Measurements from ENCODE around the gene NUCKS1. TPM values are rescaled to one million over a fixed set of nuclear protein-coding genes. Genes with fewer than 3 reads are reported as not detected.

The NUCKS1 gene
- total RNA-seq, 1 donor from 2014 or later, result 185 TPM

DNA sequence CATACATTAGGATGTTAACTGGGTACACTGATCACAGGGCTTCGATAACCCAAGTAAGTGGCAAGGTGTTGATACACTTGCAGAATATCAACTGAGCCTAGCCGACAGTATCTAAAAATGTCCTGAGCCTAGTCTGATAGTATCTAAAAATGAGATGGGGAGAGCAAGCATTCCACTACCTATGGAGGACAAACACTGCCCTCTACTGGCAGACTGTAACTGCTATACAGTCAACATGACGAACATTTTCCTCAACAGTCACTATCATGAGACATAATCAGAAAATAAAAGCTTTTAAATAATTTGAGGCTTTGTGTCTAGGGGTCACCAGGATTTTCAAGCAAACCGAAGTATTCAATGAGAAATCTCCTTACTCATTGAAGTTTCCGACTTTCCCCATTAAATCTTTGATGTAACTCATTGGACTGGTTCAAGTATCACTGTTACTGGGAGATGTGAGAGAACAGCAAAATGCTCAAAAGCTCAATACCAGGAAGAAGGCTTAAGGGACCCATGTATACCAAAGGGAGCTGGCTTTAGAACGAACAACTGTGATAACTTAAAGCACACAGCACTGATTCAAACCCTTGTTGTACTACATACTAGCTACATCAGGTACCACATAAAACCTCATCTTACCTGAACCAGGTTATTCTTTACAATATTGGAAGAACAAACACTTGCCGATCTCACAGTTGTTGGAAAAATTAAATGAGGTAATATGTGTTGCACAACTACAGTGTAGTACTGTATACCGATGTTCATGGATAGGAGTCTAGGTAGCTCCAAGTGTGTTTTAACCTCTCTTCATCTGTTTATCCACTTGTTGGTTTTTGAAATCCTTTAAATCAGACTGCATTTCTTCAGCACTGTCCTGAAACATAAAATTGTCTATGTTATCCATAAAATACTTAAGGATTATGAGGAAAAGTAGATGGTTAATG, 38.6 kb downstream of the NUCKS1 start:
- no peak for DNase-seq (ENCODE audit: missing footprints)
- ATAC-seq, result peak; percentile 83
- intact Hi-C loops (cut with DNase I), result loop anchor here (1.0 to 5.0 kb wide), 3 partner anchors 53 to 183 kb away; no protein-coding TSS in a partner anchor

DNA sequence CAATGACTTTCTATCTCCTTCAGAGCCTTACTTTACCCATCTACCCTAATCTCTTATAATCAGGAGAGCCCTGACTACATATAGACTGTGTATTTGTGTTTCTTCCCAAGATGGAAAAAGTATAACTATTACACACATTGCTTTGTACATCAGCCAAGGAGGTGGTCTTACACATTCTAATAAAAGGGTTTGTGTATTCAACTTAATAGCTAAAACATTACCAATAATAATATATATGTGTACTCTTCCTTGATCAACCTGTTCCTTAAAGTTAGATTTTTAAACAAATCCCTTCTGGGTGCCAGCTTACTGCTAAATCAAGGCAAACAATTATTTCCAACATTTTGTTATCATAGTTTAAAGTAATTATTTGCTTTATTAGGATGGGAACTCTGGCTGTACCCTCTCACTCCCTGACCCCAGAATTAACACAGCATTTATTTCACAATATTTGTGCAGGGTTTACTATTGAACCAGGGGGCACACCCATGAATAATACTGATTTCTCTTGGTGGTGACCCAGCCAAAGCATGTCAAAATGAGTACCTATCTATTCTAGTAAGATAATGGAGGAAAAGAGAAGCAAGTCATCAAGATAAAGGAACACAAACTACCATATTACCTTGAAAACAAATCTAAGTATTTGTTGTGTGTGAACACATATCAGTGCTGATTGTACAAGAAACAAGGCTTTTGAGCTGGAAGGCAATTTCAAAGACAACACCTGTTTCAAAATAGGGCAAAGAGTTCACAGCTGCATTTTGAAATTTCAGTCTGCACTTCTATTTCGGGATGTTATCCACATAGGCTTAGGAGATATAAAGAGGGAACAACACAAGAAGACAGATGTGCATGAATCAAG, 39.5 kb downstream of the NUCKS1 start:
- ATAC-seq, result no peak
- DNase-seq (ENCODE audit: missing footprints), result no peak
- intact Hi-C loops (cut with DNase I), result loop anchor here (1.0 to 5.0 kb wide), 3 partner anchors 52 to 182 kb away; no protein-coding TSS in a partner anchor

DNA sequence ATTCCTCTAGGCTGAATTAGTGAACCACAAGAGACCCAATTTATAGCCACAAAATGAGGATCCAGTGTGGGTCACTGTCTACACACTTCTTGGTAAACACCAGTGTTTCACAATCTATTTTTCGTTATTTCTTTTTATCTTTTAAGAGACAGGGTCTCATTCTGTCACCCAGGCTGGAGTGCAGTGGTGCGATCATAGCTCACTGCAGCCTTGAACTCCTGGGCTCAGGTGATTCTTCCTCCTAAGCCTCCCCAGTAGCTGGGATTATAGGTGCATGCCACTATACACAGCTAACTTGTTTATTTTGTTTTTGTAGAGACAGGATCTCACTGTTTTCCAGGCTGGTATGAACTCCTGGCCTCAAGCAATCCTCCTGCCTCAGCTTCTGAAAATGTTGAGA, 40.3 kb downstream of the NUCKS1 start:
- DNase-seq (ENCODE audit: missing footprints) (no peak), ATAC-seq (no peak)
- intact Hi-C loops (cut with DNase I), result loop anchor here (2.0 to 5.0 kb wide), 2 partner anchors 117 to 181 kb away; no protein-coding TSS in a partner anchor

DNA sequence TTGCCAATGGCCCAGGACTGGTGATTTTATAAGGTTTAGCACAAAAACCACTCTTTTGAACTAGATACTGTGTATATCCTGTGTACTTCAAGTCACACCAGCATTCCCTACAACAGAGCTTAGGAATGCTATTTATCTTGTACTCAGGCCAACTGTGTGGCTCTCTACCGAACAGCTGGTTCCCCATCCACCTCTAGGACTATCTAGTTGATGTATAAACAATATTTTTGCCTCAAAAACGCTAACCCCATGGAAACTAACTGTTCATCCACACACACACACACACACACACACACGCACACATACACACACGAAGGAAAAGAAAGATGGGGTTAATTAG, 41.0 kb downstream of the NUCKS1 start:
- ATAC-seq (peak; percentile 40), DNase-seq (ENCODE audit: missing footprints) (no peak)
- intact Hi-C loops (cut with DNase I), result no loop called here

DNA sequence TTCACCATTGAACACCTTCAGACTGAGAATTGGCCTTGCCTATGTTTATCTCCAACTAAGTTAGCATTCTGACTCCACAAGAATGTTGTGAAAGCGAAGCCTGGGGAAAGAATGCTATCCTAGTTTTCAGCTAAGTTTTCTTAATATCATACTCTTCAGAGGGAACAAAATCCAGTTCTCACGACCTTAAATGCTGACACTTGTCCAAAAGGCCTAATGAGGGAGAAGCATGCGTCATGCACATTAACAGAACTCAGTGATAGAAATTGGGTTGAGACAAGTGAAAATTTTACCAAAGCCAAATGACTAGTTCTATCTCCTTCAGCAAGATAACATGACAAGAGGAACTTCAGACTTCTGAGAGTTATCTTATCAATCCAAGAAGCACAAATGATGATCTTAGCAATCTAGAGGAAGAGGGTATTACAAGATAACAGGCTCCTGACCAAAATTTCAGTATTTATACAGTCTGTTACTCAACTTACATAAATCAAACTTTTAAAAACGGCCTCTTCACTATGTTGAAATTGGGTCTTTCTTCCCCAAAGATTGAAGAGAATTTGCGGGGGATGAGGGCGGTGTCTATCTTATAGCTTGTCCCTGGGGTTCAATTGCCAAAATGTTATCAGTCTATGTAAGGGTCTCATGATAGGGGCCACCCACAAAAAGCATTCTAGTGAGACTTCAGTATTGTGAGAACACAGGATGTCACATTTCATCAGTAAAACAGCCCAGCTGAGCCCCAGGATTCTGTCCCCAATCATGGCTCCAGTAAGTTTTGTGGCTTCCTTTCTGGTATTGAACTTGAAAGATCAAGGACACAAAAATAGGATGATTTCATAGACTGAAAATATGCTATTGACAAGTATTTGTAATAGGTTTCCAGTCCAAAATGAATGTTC, 43.1 kb downstream of the NUCKS1 start:
- ATAC-seq, result peak; percentile 39

DNA sequence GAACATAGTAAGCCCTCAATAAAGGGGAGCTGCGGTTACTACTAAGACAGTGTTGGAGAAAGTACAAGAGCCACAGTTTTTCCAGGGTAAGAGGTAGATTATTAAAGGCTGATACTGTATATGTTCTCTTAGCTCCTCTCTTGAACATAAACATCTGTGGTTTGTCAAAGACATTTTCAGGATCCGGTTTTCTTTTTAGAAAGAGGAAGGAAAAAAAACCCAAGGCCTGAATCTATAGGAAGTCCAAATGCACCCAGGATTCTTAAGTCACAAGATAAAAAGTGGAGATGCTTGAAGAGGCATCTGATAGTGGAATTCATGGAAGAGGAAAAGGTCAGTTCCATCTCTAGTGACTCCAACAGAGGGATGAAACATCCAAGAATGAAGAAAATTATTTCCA, 45.1 kb downstream of the NUCKS1 start:
- DNase-seq (ENCODE audit: missing footprints), result no peak
- ATAC-seq, result no peak
- intact Hi-C loops (cut with DNase I), result no loop called here

More for the DNA sequence above, 43.1 kb downstream of the NUCKS1 start:
- no peak for DNase-seq (ENCODE audit: missing footprints)
- intact Hi-C loops (cut with DNase I), result no loop called here

DNA sequence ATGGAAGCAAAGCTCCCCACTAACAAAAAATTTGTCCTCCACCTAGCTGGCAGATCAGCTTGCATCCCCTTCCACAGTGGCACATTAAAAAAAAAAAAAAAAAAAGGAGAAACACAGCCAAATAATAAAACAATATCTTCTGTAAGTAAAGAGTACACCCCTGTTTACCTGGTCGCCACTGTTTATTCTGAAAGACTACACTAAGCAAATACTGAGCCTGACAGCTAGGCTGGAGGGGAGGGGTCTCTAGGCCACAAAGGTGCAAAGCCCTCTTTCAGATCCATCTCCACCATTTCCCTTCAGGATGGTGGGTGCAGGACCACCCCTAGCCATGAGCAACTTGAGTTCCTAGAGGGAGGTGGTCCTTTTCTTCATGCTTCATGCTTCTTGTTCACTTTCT, 46.9 kb downstream of the NUCKS1 start:
- no peak for ATAC-seq
- no peak for DNase-seq (ENCODE audit: missing footprints)
- intact Hi-C loops (cut with DNase I), result no loop called here

DNA sequence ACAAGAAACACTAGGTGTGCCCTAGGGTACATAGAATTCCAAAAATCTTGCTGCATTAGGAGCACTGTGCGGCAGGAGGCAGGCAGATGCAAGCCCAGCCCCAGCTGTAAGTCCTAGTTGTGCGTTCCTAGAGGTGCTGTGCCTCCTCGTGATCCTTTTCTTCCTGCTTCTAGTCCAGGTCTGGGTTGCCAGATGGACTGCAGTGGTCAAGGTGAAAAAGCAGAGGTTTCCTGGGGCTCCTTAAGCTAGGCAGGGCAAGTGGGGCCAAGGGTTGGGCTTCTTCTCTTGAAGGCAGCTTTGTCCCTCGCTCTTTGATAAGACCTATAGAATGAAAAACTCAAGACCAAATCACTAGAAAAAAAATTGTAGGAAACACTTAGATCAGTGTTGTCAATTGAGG, 48.1 kb downstream of the NUCKS1 start:
- no peak for DNase-seq (ENCODE audit: missing footprints)
- intact Hi-C loops (cut with DNase I), result no loop called here
- ATAC-seq, result no peak

DNA sequence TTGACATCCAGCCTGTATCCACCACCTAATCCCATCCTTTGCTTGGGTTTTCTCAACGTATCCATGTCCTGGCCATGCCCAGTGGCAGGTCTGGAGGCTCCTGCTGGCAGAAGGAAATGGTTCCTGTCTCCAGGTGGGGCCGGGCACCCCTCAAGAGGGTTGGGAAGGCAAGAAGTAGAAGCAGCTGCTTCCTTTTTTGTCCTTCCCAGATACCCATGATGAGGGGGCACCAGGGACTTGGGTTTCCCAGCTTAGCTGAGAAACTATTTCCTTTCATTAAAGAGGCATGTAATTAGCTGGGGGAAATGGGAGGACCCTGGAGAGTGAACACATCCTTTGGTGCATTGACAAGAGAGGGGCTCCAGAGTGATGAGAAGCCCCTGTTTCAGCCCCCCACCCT, 48.6 kb downstream of the NUCKS1 start:
- ATAC-seq, result no peak
- DNase-seq (ENCODE audit: missing footprints), result no peak
- intact Hi-C loops (cut with DNase I), result no loop called here

DNA sequence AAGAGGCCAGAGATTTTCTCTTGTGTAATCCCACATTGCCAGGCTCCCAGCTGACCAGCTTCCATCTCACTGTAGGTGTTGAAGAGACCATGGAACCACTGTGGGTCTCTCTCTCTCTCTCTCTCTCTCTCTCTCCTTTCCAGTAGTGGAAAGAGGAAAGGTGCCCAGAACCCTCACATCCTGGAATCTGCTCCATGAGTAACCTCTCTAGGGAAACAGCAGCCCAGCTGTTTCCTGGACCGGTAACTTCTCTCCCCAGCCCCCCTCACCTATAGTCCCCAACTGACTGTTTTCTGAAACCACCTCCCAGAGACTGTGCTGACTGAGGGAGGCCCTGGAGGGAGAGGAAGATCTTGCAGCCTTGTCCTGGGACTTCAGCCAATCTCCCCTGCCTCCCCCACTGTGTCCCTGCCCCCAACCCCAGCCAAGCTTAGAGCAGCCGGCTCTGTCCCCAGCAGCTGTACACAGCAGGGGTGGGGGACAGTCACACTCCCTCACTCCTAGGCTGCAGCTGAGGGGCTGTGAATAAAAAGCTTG, 49.0 kb downstream of the NUCKS1 start:
- DNase-seq (ENCODE audit: missing footprints) (no peak), ATAC-seq (peak; percentile 77)
- intact Hi-C loops (cut with DNase I), result no loop called here

DNA sequence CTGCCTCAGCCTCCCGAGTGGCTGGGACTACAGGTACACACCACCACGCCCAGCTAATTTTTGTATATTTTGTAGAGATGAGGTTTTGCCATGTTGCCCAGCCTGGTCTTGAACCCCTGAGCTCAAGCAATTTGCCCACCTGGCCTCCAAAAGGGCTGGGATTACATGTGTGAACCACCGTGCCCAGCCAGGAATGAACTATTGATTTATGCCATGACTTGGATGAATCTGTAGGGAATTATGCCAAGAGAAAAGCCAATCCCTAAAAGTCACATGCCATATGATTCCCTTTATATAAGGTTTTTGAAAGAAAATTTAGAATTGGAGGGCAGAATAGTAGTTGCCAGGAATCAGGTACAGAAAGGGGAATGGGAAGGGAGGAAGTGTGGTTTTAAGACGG, 50.6 kb downstream of the NUCKS1 start:
- no peak for ATAC-seq
- intact Hi-C loops (cut with DNase I), result no loop called here
- DNase-seq (ENCODE audit: missing footprints), result no peak

DNA sequence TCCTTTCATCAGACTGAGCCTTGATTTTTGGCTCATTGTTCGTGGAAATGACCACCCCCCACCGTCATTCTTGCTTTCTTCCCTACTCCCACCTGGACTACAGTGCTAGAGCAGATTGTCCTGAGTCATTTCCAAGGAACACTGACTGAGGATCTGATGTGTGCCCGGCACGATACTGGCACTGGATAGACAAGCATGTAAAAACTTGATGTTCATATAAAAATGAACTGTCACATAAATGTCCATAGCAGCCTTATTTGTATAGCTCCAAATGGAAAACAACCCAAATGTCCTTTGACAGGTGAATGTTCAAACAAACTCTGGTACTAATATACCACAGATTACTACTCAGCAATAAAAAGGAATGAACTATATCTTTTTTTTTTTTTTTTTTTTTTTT, 51.1 kb downstream of the NUCKS1 start:
- ATAC-seq (no peak), DNase-seq (ENCODE audit: missing footprints) (no peak)
- intact Hi-C loops (cut with DNase I), result no loop called here

DNA sequence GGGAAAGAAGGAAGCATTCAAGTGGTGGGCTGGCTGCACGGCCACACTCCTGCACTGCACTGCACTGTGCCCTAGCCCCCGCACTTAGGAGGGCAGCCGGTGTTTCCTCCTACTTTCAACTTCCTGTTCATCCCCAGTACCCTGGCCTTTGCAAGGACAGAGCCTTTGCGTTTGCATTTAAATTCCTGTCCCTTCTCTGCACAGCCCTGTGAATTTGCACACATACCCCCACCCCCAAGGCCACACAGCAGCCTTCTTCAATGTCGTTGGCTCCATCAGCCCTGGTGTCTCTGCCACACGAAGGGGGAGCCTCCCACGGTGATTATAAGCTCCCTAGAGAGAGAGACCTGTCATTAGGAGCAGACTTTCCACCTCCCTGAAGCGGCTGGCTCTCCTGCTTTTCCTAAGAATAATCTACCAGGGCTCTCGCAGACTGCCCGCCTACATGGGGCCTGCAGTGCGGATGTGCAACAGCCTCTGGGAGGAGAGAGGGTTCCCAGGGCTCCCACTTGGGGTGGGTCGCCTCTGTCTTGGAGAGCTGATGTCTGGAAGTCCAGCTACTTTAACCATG, 56.5 kb downstream of the NUCKS1 start:
- DNase-seq (ENCODE audit: missing footprints) (no peak), ATAC-seq (no peak)
- intact Hi-C loops (cut with DNase I), result no loop called here

DNA sequence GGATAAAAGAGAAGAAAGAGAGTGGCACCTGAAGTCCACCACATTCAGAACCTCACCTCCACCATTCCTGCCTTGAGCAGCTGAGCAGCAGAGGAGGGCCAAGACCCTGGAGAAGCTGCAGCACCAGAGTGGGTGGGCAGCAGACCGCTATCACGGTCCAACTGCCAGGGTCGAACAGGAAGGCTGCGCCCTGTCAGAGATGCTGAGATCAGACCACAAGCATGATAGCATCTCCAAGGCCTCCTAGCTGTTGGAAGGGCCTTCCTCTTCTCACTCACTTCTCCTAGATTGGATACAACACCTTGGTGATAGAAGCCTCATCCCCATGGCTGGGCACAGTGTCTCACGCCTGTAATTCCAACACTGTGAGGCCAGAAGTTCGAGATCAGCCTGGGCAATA, 57.6 kb downstream of the NUCKS1 start:
- ATAC-seq, result no peak
- no peak for DNase-seq (ENCODE audit: missing footprints)
- intact Hi-C loops (cut with DNase I), result no loop called here

DNA sequence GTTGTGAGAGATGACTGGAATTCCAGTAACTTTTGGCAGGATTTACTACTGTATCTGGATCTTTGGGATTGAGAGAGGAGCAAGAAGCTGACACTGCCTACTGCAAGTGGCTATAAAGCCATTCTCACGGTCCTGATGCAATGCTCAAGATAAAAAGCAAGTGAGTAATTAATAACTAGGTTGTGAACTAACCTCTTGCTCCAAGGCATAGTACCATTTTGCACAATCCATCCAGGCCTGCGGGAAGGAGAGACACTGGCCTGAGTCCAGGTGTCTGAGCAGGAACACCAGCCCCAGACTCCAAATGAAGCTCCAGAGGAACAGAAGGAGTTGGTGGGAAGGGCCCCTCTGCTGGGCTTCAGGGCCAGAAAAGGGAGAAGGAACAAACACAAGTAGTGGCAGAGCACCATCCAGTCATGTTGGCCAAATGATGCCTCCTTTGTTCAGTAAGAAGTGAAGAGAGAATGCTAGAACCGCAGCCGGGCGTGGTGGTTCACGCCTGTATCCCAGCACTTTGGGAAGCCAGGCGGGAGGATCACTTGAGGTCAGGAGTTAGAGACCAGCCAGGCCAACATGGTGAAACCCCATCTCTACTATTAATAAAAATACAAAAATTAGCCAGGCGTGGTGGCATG, 59.7 kb downstream of the NUCKS1 start:
- no peak for ATAC-seq
- intact Hi-C loops (cut with DNase I), result no loop called here
- DNase-seq (ENCODE audit: missing footprints), result no peak

DNA sequence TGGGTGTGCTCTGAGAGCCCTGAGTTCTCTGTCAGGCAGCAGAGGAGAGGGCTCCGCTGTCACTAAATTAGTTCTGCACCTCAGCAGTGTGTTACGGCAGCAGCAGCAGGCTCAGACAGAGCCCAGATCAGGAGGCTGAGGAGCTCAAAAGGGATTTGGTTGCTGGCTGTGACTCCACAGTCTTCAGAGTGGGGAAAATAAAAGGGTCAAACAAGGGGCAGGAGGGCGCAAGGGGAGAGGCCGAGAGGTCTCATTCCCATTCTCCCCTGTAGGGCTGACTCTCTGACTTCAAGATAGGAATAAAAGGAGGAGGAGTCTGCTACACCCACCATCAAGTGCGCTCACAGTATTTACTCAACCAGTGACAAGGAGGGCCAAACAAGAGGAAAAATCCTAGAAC, 60.5 kb downstream of the NUCKS1 start:
- no peak for ATAC-seq
- intact Hi-C loops (cut with DNase I), result no loop called here
- no peak for DNase-seq (ENCODE audit: missing footprints)

DNA sequence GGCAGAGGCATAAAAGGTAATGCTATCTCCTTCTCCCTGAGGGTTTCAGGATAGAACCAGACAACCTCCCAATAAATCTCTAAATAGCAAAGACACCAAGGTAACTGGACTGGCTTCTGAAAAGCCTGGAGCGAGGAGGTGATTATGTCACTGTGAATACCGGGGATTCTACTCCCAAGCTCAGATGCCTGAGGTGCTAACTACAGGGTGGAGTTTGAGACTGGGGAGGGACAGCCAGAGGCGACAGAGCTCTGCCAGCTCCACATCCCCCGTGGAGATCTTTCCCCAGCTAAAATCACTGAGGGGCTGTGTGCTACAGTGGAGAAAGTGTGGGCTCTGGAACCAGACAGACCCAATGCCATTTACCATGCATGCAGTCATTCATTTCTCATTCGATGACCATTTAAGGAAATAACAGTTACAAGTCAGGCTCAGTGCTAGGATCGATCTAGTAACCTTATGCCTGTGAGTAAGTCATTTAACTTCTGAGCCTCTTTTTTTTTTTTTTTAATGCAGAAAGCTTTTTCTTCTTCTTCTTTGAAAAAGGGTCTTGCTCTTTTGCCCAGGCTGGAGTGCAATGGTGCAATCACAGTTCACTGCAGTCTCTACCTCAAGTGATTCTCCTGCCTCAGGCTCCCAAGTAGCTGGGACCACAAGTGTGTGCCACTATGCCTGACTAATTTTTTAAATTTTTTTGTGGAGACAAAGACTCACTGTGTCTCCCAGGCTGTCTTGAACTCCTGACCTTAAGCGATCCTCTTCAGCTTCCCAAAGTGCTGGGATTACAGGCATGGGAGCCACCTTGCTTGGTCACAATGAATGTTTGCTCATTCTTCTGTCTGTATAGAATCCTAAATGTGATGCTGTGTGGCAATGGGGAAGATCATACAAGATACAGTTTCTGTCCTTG, 61.6 kb downstream of the NUCKS1 start:
- no peak for ATAC-seq
- intact Hi-C loops (cut with DNase I), result no loop called here
- no peak for DNase-seq (ENCODE audit: missing footprints)

All from Right ventricle myocardium inferior (tissue), 1 donor.